Immature natural killer cell (primary cell): ENCODE data around the gene LIAS. TPM values are rescaled to one million over a fixed set of nuclear protein-coding genes. Genes with fewer than 3 reads are reported as not detected.
"Not testable (repeated sequence)": the region's sequence is repeated elsewhere in the genome, so short reads cannot be mapped to it uniquely, and the experiment has no call there.

Experiments used
- DNase-seq, 3 donors: peaks; one replicate each; pipeline ENCODE4 v3.0.0; 2022; ENCODE audit warnings: mixed read lengths in 1 of 3
- H3K27ac Mint-ChIP-seq, 6 donors: one replicate each; pipeline ENCODE4 v1.8.0; 2020; ENCODE audit warnings: mixed read lengths in 6 of 6, mild to moderate bottlenecking in 5 of 6, inconsistent platforms in 4 of 6, moderate library complexity in 3 of 6
- H3K27me3 Mint-ChIP-seq, 3 donors: one replicate each; pipeline ENCODE4 v1.8.0; 2020 to 2021; ENCODE audit warnings: low read depth in 3 of 3, mild to moderate bottlenecking in 3 of 3, mixed read lengths in 3 of 3, moderate library complexity in 3 of 3, inconsistent platforms in 1 of 3
- H3K36me3 Mint-ChIP-seq, 3 donors: one replicate each; pipeline ENCODE4 v1.8.0; 2020; ENCODE audit warnings: mixed read lengths in 3 of 3, inconsistent platforms in 2 of 3, mild to moderate bottlenecking in 2 of 3
- H3K4me1 Mint-ChIP-seq, 2 donors: one replicate each; pipeline ENCODE4 v1.8.0; 2020; ENCODE audit warnings: inconsistent platforms in 2 of 2, mild to moderate bottlenecking in 2 of 2, mixed read lengths in 2 of 2, moderate library complexity in 1 of 2
- H3K4me3 Mint-ChIP-seq, 5 donors: one replicate each; pipeline ENCODE4 v1.8.0; 2020; ENCODE audit warnings: mild to moderate bottlenecking in 5 of 5, mixed read lengths in 5 of 5, inconsistent platforms in 3 of 5, moderate library complexity in 3 of 5
- H3K9me3 Mint-ChIP-seq, 6 donors: one replicate each; pipeline ENCODE4 v1.8.0; 2020; ENCODE audit warnings: mild to moderate bottlenecking in 6 of 6, mixed read lengths in 6 of 6, inconsistent platforms in 4 of 6, moderate library complexity in 3 of 6
- polyA plus RNA-seq, 3 donors: library from polyadenylated mRNA; unstranded; fragments of 300-500 nt; fragmentation: Illumina TruSeq; gene quantifications; one replicate each; pipeline ENCODE4 v1.2.3, GENCODE V29; 2021

The LIAS gene
- polyA plus RNA-seq, 3 donors from 2014 or later: 7.6 to 11.7 (median 7.8) TPM

DNA sequence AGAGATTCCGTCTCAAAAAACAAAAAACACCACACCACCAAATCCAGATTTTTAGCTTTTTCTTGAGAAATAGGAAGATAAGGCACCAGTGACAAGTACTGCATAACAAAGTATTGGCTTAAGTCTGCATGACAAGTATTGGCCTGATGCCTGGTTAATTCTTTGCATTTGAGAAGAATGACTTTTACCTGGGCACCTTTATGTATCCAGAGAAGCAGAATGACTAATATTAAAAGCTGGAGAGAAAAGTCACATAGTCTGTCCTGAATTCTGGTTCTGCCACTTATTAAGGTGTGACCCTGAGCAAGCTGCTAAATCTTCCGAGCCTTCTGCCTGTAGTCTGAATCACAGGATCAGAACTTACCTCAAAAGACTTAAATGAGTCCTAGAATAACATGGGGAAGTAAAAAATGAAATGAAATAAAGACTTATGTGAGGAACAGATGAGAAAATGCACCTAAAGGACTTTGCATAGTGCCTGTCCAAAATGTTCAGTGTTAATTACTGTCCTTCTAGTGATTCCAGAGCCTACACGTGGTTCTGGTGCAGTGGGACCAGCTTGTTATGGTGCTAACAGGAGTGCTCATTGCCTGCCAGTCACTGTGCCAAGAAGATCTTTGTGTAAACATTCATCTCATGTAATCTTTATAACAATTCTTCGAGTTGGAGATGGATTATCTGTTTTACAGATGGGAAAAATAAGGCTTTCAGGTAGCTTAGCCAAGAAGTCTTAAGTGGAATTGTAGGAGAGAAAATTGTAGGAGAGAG is 36.8 kb downstream of the LIAS start:
- peaks cover 0 to 3% (median 0%) of the 10 kb centered on the region in 3 donors for H3K27me3 Mint-ChIP-seq
- no peak for DNase-seq
- peaks cover 8 to 12% (median 8%) of the 10 kb centered on the region in 3 donors for H3K36me3 Mint-ChIP-seq
- no peaks in the 10 kb centered on the region for H3K4me1 Mint-ChIP-seq
- no peaks in the 10 kb centered on the region for H3K9me3 Mint-ChIP-seq
- no peak overlapping the region for H3K4me3 Mint-ChIP-seq
- H3K27ac Mint-ChIP-seq: no peak overlapping the region

DNA sequence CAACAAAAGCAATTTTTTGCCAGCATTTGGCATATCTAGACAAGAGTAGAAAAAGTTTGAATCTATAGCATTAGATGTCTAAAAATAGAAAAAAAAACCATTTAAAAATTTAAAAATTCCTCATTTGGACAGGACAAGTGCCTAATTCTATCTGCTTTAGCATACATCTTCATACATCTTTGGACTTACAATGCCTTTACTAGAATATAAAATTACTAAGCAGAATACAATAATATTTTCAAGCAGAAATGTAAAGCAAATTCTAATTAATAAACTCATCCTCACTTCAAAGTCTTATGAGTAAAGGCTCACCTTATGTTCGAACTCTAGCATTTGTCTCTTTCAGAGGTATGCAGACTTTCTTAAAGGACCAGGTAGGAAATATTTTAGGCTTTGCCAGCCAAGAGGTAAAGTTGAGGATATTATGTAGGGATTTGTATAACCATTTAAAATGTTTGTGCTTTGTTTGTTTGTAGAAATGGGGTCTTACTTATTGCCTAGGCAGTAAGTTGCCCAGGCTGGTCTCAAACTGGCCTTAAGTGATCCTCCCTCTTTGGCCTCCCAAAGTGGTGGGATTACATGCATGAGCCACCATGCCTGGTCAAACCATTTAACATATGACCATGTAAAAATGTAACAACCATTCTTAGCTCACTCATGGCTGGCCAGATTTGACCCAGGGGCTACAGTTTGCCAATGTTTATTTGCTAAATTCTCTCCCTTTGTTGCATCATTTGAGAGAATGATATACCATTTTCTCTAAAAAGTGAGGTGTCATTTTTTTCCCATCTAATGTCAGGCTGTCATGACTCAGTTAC is 39.3 kb downstream of the LIAS start:
- no peaks in the 10 kb centered on the region for H3K4me1 Mint-ChIP-seq
- no peak for DNase-seq
- H3K4me3 Mint-ChIP-seq: no peak overlapping the region
- peaks cover 0 to 3% (median 0%) of the 10 kb centered on the region in 3 donors for H3K27me3 Mint-ChIP-seq
- no peak overlapping the region for H3K27ac Mint-ChIP-seq
- H3K9me3 Mint-ChIP-seq: no peaks in the 10 kb centered on the region
- peaks cover 15 to 16% (median 15%) of the 10 kb centered on the region in 3 donors for H3K36me3 Mint-ChIP-seq

DNA sequence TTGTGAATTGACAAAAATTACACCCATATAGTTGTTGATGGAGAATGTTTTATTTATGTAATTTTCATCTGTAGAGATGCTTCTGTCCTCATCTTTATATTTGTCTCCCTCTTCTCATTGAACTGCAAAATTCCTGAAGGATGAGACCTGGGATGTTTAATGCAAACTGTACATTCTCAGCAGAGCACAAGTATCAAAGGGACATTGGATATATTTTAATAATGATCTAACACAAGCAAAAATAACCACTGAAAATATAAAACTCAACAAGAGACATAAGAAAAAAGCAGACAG is 39.8 kb downstream of the LIAS start:
- Mint-ChIP-seq H3K4me3 (no peak overlapping the region), H3K36me3 (peaks cover 16 to 21% (median 20%) of the 10 kb centered on the region in 3 donors), H3K27me3 (peaks cover 0 to 3% (median 0%) of the 10 kb centered on the region in 3 donors), H3K27ac (no peak overlapping the region), H3K9me3 (no peaks in the 10 kb centered on the region), H3K4me1 (no peaks in the 10 kb centered on the region)
- no peak for DNase-seq

DNA sequence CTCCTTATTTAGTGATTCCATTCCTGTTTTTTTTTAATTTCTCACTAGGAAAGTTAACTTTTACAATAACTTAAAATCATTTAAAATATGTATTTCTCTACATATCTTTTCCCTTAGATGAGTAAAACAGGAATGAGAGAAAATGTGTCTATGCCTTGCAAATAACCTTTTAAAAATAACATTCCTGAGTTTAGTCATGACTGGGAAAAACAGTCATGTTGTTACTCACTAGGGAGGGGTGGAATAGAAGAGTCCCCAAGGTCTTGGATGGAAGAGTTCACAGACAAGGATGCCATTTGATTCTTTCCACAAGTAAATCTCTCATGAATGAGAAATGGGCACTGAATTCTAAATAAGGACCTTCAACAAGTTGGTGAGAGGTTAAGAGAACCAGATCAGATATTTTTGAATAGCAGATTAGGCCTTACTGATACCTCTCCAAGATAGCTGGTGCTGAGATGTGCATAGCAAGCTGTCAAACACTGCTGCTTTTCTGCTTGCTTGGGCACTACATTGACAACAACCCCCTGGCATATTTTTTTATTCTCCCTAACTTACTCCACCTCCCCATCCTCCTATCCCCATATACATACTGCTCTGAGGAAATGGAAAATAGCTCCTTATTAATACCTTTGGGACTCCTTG is 43.3 kb downstream of the LIAS start:
- no peaks in the 10 kb centered on the region for H3K27me3 Mint-ChIP-seq
- H3K4me1 Mint-ChIP-seq: no peaks in the 10 kb centered on the region
- no peak for DNase-seq
- no peak overlapping the region for H3K4me3 Mint-ChIP-seq
- no peaks in the 10 kb centered on the region for H3K9me3 Mint-ChIP-seq
- H3K36me3 Mint-ChIP-seq: peaks cover 25 to 41% (median 33%) of the 10 kb centered on the region in 3 donors
- no peak overlapping the region for H3K27ac Mint-ChIP-seq

DNA sequence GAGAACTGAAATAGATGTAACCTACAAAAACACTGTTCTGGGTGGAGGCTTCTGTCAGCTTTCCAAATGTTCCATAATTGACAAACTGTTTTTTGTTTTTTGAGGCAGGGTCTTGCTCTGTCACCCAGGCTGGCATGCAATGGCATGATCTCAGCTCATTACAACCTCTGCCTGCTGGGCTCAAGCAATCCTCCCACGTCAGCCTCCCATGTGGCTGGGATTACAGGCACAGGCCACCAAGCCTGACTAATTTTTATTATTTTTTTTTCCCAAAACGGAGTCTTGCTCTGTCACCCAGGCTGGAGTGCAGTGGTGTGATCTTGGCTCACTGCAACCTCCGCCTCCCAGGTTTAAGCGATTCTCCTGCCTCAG is 43.8 kb downstream of the LIAS start:
- H3K4me1 Mint-ChIP-seq, H3K4me3 Mint-ChIP-seq, H3K27me3 Mint-ChIP-seq, H3K27ac Mint-ChIP-seq, H3K9me3 Mint-ChIP-seq, DNase-seq: not testable (repeated sequence)
- peaks cover 25 to 44% (median 33%) of the 10 kb centered on the region in 3 donors for H3K36me3 Mint-ChIP-seq

DNA sequence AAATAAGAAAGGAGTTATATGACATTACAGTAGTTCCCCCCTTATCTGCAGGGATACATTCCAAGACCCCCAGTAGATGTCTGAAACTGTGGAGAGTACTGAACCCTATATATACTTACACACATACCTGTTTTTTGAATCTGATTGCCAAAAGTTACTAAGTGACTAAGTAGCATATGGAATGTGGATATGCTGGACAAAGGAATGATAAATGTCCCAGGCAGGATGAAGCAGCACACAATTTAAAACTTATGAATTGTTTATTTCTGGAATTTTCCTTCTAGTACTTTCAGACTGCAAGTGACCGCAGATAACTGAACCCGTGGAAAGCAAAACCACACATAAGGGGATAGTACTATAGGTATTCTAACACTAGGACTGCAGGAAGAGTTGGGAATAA is 45.7 kb downstream of the LIAS start:
- Mint-ChIP-seq H3K4me1 (no peaks in the 10 kb centered on the region), H3K27me3 (no peaks in the 10 kb centered on the region), H3K27ac (no peak overlapping the region), H3K9me3 (no peaks in the 10 kb centered on the region), H3K4me3 (no peak overlapping the region), H3K36me3 (peaks cover 23 to 44% (median 26%) of the 10 kb centered on the region in 3 donors)
- DNase-seq: no peak

DNA sequence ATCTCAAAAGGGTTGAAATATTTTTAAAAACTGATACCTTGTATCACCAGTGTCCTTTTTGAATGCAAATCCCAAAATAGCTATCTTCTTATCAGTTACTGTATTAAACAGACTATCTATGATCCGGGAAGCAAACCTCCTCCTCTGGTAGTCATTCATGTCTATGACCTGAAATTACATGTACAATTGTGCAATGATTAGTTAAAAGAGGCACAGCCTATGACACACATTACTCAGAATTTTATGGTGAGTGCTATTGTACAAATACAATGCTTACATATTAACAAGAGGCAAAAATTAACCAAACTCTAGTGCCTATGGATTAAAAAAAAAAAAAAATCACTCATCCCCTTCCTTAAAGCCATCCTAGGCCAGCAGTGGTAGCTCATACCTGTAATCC is 46.7 kb downstream of the LIAS start:
- Mint-ChIP-seq H3K4me3 (no peak overlapping the region), H3K4me1 (no peaks in the 10 kb centered on the region), H3K9me3 (no peaks in the 10 kb centered on the region), H3K27me3 (no peaks in the 10 kb centered on the region), H3K36me3 (peaks cover 17 to 49% (median 35%) of the 10 kb centered on the region in 3 donors), H3K27ac (peak overlapping the region in 1 of 6 donors; percentile 64)
- DNase-seq: no peak

DNA sequence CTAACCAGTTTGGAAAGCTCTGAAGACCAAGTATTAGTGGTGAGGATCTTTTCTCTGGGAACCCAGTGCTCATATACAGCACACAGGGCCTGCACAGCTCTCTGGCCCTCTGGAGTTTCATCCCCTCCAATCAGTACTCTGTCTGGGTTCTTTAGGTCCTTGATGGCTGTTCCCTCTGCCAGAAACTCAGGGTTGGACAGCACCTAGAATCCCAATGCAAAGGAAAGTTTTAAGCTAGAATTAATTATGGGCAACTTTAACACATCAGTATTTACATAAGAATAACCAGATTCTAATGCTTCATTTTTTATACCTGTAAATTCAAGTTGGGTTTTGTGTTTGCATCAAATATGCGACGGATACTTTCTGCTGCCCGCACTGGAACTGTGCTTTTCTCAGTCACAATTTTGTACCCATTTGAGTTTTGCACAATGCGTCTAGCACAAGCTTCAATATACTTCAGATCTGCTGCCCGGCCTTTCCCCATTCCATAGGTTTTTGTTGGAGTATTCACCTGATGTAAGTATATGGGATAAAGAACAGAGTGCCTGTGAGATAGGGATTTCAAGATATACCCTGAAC is 51.6 kb downstream of the LIAS start:
- no peak overlapping the region for H3K4me3 Mint-ChIP-seq

DNA sequence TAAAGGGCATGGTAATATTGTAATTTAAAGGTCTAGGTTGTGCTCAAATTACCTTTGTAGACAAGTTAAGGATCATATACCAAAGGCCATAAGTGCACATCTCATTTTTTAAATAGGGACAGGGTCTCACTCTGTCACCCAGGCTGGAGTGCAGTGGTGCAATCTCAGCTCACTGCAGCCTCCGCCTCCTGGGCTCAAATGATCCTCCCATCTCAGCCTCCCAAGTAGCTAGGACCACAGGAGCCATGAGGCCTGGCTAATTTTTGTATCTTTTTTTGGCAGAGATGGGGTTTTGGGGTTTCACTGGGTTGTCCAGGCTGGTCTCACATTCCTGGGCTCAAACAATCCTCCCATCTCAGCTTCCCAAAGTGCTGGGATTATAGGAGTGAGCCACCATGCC is 55.4 kb downstream of the LIAS start:
- not testable (repeated sequence) for H3K27me3 Mint-ChIP-seq, DNase-seq, H3K27ac Mint-ChIP-seq, H3K4me3 Mint-ChIP-seq, H3K9me3 Mint-ChIP-seq, H3K4me1 Mint-ChIP-seq
- peaks cover 15 to 24% (median 18%) of the 10 kb centered on the region in 3 donors for H3K36me3 Mint-ChIP-seq

More for the DNA sequence above, 51.6 kb downstream of the LIAS start:
- Mint-ChIP-seq H3K27me3 (no peaks in the 10 kb centered on the region), H3K9me3 (no peaks in the 10 kb centered on the region), H3K36me3 (peaks cover 16 to 31% (median 22%) of the 10 kb centered on the region in 3 donors), H3K4me1 (no peaks in the 10 kb centered on the region), H3K27ac (no peak overlapping the region)
- DNase-seq: no peak

DNA sequence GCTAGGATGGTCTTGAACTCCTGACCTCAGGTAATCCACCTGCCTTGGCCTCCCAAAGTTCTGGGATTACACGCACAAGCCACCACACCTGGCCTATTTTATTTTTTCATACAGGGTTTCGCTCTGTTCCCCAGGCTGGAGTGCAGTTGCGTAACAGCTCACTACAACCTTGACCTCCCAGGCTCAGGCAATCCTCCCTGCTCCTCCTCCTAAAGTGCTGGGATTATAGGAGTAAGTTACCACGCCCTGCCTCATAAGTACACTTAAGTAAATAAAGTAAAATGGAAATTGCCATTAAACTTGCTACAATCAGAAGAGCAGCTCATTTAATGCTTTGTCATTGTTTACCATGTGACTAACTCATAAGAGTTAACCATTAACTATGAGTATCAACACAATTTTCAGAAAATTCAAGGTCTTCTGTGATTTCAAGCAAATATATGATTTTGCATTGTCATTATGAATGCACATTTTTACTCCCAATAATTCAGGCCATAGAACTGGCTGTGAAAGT is 56.1 kb downstream of the LIAS start:
- peaks cover 12 to 20% (median 15%) of the 10 kb centered on the region in 3 donors for H3K36me3 Mint-ChIP-seq
- H3K27me3 Mint-ChIP-seq: no peaks in the 10 kb centered on the region
- H3K4me1 Mint-ChIP-seq: no peaks in the 10 kb centered on the region
- H3K27ac Mint-ChIP-seq: peak overlapping the region in 1 of 6 donors; percentile 53
- H3K4me3 Mint-ChIP-seq: no peak overlapping the region
- no peak for DNase-seq
- H3K9me3 Mint-ChIP-seq: no peaks in the 10 kb centered on the region

DNA sequence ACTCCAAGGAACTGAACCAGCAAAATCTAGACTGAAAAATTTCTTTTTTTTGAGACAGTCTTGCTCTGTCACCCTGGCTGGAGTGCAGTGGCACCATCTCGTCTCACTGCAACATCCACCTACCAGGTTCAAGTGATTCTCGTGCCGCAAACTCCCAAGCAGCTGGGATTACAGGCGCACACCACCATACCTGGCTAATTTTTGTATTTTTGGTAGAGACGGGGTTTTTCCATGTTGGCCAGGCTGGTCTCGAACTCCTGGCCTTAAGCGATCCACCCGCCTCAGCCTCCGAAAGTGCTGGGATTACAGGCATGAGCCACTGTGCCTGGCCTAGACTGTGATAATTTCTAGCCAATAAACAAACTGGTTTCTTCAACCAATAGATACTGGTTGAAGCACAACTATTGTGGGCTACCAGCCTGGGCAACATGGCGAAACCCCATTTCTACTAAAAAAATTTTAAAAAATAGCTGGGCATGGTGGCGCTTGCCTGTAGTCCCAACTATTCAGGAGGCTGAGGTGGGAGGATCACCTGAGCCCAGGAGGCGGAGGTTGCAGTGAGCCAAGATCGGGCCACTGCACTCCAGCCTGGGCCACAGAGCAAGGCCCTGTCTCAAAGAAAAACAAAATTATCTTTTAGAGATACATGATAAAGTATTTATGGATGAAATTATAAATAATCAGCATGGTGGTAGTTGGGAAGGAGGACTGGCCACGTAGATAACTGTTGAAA is 57.0 kb downstream of the LIAS start:
- not testable (repeated sequence) for H3K9me3 Mint-ChIP-seq, H3K27me3 Mint-ChIP-seq, H3K27ac Mint-ChIP-seq, DNase-seq, H3K4me3 Mint-ChIP-seq, H3K4me1 Mint-ChIP-seq
- peaks cover 4 to 15% (median 12%) of the 10 kb centered on the region in 3 donors for H3K36me3 Mint-ChIP-seq

DNA sequence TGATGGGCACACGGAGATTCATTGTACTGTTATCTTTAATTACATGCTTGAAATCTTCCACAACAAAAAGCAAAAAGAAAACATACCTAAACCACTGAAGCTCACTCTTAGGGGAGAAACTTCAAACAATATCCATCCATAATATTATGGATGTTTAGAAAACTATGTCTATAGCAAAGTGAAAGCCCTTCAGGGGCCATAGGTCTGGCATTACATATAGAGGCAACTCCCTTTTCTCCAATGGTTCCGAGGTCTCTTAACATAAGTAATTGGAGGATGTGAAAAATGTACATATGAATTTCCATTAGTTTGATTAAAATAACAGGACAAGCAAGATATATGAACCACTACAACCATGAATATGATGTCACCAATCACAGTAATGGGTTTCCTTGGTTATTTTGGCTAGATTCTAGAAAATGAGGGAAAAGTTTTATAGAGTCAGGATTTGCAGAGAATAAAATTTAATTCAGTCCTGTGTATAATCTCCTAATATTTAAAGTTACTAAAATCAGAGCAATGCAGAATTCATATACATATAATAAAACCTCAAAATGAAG is 57.6 kb downstream of the LIAS start:
- no peaks in the 10 kb centered on the region for H3K27me3 Mint-ChIP-seq
- H3K4me1 Mint-ChIP-seq: no peaks in the 10 kb centered on the region
- no peak overlapping the region for H3K4me3 Mint-ChIP-seq
- no peak for DNase-seq
- no peak overlapping the region for H3K27ac Mint-ChIP-seq
- H3K9me3 Mint-ChIP-seq: no peaks in the 10 kb centered on the region
- peaks cover 4 to 15% (median 11%) of the 10 kb centered on the region in 3 donors for H3K36me3 Mint-ChIP-seq

DNA sequence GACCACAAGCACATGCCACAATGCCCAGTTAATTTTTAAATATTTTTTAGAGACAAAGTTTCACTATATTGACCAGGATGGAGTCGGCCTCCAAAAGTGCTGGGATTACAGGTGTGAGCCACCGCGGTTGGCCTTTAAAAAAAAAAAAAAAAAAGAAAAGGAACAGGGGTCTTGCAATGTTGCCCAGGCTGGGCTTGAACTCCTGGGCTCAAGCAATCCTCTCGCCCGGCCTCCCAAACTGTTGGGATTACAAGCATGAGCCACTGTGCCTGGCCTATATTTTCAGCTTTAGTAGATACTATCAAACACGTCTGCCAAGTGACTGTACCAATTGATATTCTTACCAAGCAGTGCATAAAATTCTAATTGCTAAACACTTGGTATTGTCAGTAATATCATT is 59.6 kb downstream of the LIAS start:
- Mint-ChIP-seq H3K27me3 (no peaks in the 10 kb centered on the region), H3K9me3 (no peaks in the 10 kb centered on the region), H3K4me1 (no peaks in the 10 kb centered on the region), H3K4me3 (no peak overlapping the region), H3K27ac (no peak overlapping the region), H3K36me3 (peaks cover 0 to 6% (median 5%) of the 10 kb centered on the region in 3 donors)
- no peak for DNase-seq
